Left lung (tissue), 10 donors: ENCODE data around the gene DSC1. TPM values are rescaled to one million over a fixed set of nuclear protein-coding genes. Genes with fewer than 3 reads are reported as not detected.

Experiments
- ATAC-seq: fragments of 200-7000 bp; cut with Tn5 transposase; one replicate; pipeline ENCODE4 v1.9.1; 2020; ENCODE audit warnings: moderate library complexity
- DNase-seq, 4 donors: peaks; one replicate each; pipeline ENCODE4 v3.0.0-alpha.2; 2013 to 2020
- H3K27ac ChIP-seq, 2 donors: fragments of 200-600 bp; sonication (generic) in 1 of 2; one replicate each; pipeline versions ENCODE4 v1.5.0 to v1.8.0; 2020 to 2021
- H3K27me3 ChIP-seq, 2 donors: fragments of 200-600 bp; sonication (generic) in 1 of 2; one replicate each; pipeline versions ENCODE4 v1.5.0 to v1.8.0; 2020 to 2021
- H3K36me3 ChIP-seq, 2 donors: fragments of 200-600 bp; sonication (generic) in 1 of 2; one replicate each; pipeline versions ENCODE4 v1.5.0 to v1.8.0; 2020 to 2021
- H3K4me1 ChIP-seq, 2 donors: fragments of 200-600 bp; one replicate each; pipeline ENCODE4 v1.8.0; 2021
- H3K4me3 ChIP-seq, 2 donors: fragments of 200-600 bp; sonication (generic) in 1 of 2; one replicate each; pipeline versions ENCODE4 v1.5.0 to v1.8.0; 2020 to 2021; ENCODE audit warnings: mild to moderate bottlenecking in 1 of 2
- H3K9me3 ChIP-seq, 2 donors: fragments of 200-600 bp; sonication (generic) in 1 of 2; one replicate each; pipeline versions ENCODE4 v1.5.0 to v1.8.0; 2020 to 2021
- CTCF ChIP-seq, 2 donors: fragments of 200-600 bp; sonication (generic) in 1 of 2; IDR thresholded peaks; one replicate each; pipeline versions ENCODE4 v1.5.0 to v1.8.0; 2021; ENCODE audit warnings: antibody characterized with exemption in 2 of 2
- intact Hi-C, 2 donors: fragments of 100-400 bp; cut with DNase I; formaldehyde crosslinking; loops; one replicate each; pipeline versions ENCODE4 v1.11.2 to v1.14.2; 2022
- polyA plus RNA-seq, 6 donors: library from polyadenylated mRNA; unstranded; fragments of 120-200 nt; gene quantifications; one replicate each; pipeline ENCODE4 v1.2.1, GENCODE V29; 2013; ENCODE audit not compliant: insufficient read length in 6 of 6
- total RNA-seq, 2 donors: library from RNA; stranded (reverse); fragmentation: NEBNext Ultra II Directional; extraction: Animal tissue kit (Norgen Biotek cat#: 25700); gene quantifications; one replicate each; pipeline ENCODE4 v1.2.1, GENCODE V29; 2021
- donor health status: DM: no; HTN: yes; CAD: no.
- donor health status: DM: no; HTN: no; CAD: no.

Gene DSC1
- total and polyA plus RNA-seq, 8 donors = 0.07 TPM; not detected in 7

DNA sequence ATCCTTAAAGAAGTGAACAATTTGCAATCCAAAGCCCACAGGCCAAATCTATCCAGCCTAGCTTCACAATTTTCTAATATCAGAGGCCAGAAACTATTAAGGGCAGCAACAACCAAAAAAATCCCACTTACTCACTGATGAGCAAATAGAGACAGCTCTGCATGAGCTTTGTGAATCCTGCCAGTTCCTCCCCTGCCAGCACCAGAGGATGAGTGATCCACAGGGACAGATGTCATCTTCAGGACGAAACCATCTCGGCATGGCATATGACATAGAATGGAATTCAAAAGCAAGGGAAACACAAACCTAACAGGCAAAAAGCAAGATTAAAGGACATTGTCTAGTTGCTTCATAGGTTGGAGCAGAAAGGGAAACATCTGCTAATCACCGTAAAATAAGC lies 58.2 kb downstream of the DSC1 start:
- DNase-seq = no peak
- intact Hi-C loops = no loop called here
- TF ChIP-seq CTCF (IDR thresholded peaks at IDR 0.05) = no peak
- no peaks in the 10 kb centered on the region for H3K36me3 ChIP-seq
- no peak overlapping the region for H3K4me3 ChIP-seq
- peaks cover 0 to 7% of the 10 kb centered on the region in 2 donors for H3K4me1 ChIP-seq
- H3K27ac ChIP-seq = no peak overlapping the region
- no peak for ATAC-seq
- no peaks in the 10 kb centered on the region for H3K9me3 ChIP-seq
- peaks cover 0 to 41% of the 10 kb centered on the region in 2 donors for H3K27me3 ChIP-seq

GRCh38 chr18:31103423-31103822 lies 59.2 kb downstream of the DSC1 start:
- intact Hi-C loops = no loop called here
- Histone ChIP-seq H3K36me3 (no peaks in the 10 kb centered on the region), H3K4me3 (no peak overlapping the region), H3K27me3 (peaks cover 0 to 41% of the 10 kb centered on the region in 2 donors), H3K4me1 (peaks cover 0 to 8% of the 10 kb centered on the region in 2 donors), H3K27ac (no peak overlapping the region), H3K9me3 (no peaks in the 10 kb centered on the region)
- TF ChIP-seq CTCF (IDR thresholded peaks at IDR 0.05) = no peak
- ATAC-seq = no peak
- DNase-seq = no peak

- ATAC-seq (no peak), DNase-seq (no peak)
- Histone ChIP-seq H3K27me3 (peaks cover 0 to 41% of the 10 kb centered on the region in 2 donors), H3K4me3 (no peak overlapping the region), H3K27ac (no peak overlapping the region), H3K36me3 (no peaks in the 10 kb centered on the region), H3K4me1 (peaks cover 0 to 8% of the 10 kb centered on the region in 2 donors), H3K9me3 (no peaks in the 10 kb centered on the region)
- TF ChIP-seq CTCF (IDR thresholded peaks at IDR 0.05) = no peak
- intact Hi-C loops = no loop called here
These were observed 59.7 kb downstream of the DSC1 start for GRCh38 chr18:31102941-31103340.

- H3K27me3 ChIP-seq = peaks cover 0 to 41% of the 10 kb centered on the region in 2 donors
- peak within 1 kb of the TSS; percentile 49 to 55 for H3K4me3 ChIP-seq
- DNase-seq (peak in 3 of 4 donors; percentile 9 to 90 (median 48)), ATAC-seq (peak; percentile 64)
- H3K27ac ChIP-seq = peak within 1 kb of the TSS; percentile 82 to 88
- H3K36me3 ChIP-seq = no peaks in the 10 kb centered on the region
- peaks cover 0 to 8% of the 10 kb centered on the region in 2 donors for H3K4me1 ChIP-seq
- no peak for TF ChIP-seq CTCF (IDR thresholded peaks at IDR 0.05)
- no peaks in the 10 kb centered on the region for H3K9me3 ChIP-seq
- intact Hi-C loops = no loop called here
These were observed 60.5 kb downstream of the DSC1 start, which contains the start of gene DSC2 for GRCh38 chr18:31102025-31102684. DSC2 (minus strand) TSS chr18:31102421; CDS start chr18:31101971, 450 bp downstream.

- intact Hi-C loops = no loop called here
- H3K36me3 ChIP-seq = no peaks in the 10 kb centered on the region
- peak overlapping the region; percentile 49 to 55 for H3K4me3 ChIP-seq
- peaks cover 0 to 41% of the 10 kb centered on the region in 2 donors for H3K27me3 ChIP-seq
- peak overlapping the region; percentile 82 to 88 for H3K27ac ChIP-seq
- ATAC-seq (peak; percentile 88), DNase-seq (peak; percentile 69 to 96 (median 78))
- H3K4me1 ChIP-seq = peaks cover 0 to 8% of the 10 kb centered on the region in 2 donors
- TF ChIP-seq CTCF (IDR thresholded peaks at IDR 0.05) = no peak
- no peaks in the 10 kb centered on the region for H3K9me3 ChIP-seq
These were observed 61.3 kb downstream of the DSC1 start for GRCh38 chr18:31101183-31102024.
